MM.1S (cell line): Measurements from ENCODE around the gene DPYSL4.

Source experiments
- EZH2 ChIP-seq: fragments of 300-600 bp; sonication (generic); optimal IDR thresholded peaks from 2 replicates; pipeline ENCODE3; 2017; ENCODE audit warnings: low read depth, mild to moderate bottlenecking, antibody characterized with exemption, low read length, mixed read lengths
- TF ChIP-seq, protein P1 (sequence below): fragments of 300-600 bp; sonication (generic); IDR thresholded peaks from 2 replicates; pipeline ENCODE4 v1.5.1; 2016; ENCODE audit warnings: antibody characterized with exemption, low read length, mixed read lengths

DNA sequence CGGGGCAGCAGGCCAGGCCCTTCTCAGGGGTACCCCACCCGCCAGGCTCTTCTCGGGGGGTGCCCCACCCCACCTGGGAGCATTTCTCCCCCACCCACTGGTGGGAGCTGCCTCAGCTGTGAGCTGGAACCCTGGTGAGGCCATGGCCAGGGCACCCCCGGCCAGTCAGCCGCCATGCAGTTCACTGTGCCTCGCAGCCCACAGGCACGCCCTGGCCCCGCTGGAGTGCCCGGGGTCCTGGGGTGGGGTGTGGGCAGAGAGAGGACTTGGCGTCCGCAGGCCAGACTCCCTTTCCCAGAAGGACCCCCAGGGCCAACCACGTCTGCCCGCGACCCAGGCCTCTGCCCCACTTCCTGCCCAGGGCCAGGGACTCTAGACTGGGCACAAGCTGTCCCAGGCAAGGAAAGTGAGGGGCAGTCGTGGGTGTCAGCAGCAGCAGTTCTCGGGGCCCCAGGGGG, 13.1 kb downstream of the DPYSL4 start:
- TF ChIP-seq, protein P1, sequence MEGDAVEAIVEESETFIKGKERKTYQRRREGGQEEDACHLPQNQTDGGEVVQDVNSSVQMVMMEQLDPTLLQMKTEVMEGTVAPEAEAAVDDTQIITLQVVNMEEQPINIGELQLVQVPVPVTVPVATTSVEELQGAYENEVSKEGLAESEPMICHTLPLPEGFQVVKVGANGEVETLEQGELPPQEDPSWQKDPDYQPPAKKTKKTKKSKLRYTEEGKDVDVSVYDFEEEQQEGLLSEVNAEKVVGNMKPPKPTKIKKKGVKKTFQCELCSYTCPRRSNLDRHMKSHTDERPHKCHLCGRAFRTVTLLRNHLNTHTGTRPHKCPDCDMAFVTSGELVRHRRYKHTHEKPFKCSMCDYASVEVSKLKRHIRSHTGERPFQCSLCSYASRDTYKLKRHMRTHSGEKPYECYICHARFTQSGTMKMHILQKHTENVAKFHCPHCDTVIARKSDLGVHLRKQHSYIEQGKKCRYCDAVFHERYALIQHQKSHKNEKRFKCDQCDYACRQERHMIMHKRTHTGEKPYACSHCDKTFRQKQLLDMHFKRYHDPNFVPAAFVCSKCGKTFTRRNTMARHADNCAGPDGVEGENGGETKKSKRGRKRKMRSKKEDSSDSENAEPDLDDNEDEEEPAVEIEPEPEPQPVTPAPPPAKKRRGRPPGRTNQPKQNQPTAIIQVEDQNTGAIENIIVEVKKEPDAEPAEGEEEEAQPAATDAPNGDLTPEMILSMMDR, result no peak
- no peak for TF ChIP-seq EZH2
